ENCODE data around the gene TWIST2.

GRCh38 chr2:238803996-238804870 is 43.7 kb upstream of the TWIST2 start:
- TF ChIP-seq CTCF (IDR thresholded peaks at IDR 0.05) (no peak), POLR2A (IDR thresholded peaks at IDR 0.05) (no peak)
